ENCODE measurements around the gene BNC2. TPM values are rescaled to one million over a fixed set of nuclear protein-coding genes. Genes with fewer than 3 reads are reported as not detected.

Gene BNC2
- total and polyA plus RNA-seq, 2 experiments from 2014 or later = 19.3 to 20.7 TPM

DNA sequence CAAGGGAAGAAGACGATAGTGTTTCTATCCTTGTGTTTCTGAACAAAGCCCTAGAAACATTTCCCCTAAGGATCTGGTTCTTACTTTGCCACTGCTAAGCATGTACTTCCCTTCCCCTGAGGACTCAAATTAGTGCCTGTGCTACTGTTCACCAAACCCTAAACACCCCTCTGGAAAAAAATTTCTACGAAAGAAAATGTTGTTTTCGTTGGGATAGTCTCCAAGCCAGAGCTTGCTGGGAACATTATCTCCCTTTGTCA lies 294.6 kb downstream of the BNC2 start:
- Histone ChIP-seq H3K9me3 (ENCODE audit: low read depth) (no peaks in the 10 kb centered on the region), H3K36me3 (replicated peaks; ENCODE audit: insufficient read depth, low read depth) (no peaks in the 10 kb centered on the region), H4K20me1 (ENCODE audit: insufficient read depth, poor library complexity, severe bottlenecking) (no peaks in the 10 kb centered on the region), H3K9me2 (replicated peaks; ENCODE audit: insufficient read depth) (no peaks in the 10 kb centered on the region), H2AFZ (no peak overlapping the region), H3K4me1 (ENCODE audit: insufficient read depth) (no peaks in the 10 kb centered on the region), H3K4me3 (no peak overlapping the region), H3K4me2 (peak overlapping the region; percentile 5), H3K27me3 (no peaks in the 10 kb centered on the region), H3K79me2 (no peaks in the 10 kb centered on the region), H3K27ac (no peak overlapping the region)
- WGBS (ENCODE audit: low lambda C conversion rate, missing lambda C conversion rate) = 62% methylated on average over 3 of the region's 3 CpGs
- DNase-seq (ENCODE audit: low spot score) = no peak
- TF ChIP-seq EZH2phosphoT487 (IDR thresholded peaks at IDR 0.05; ENCODE audit: low read depth, severe bottlenecking, unreplicated experiment) = no peak
- TF ChIP-seq, protein P1, sequence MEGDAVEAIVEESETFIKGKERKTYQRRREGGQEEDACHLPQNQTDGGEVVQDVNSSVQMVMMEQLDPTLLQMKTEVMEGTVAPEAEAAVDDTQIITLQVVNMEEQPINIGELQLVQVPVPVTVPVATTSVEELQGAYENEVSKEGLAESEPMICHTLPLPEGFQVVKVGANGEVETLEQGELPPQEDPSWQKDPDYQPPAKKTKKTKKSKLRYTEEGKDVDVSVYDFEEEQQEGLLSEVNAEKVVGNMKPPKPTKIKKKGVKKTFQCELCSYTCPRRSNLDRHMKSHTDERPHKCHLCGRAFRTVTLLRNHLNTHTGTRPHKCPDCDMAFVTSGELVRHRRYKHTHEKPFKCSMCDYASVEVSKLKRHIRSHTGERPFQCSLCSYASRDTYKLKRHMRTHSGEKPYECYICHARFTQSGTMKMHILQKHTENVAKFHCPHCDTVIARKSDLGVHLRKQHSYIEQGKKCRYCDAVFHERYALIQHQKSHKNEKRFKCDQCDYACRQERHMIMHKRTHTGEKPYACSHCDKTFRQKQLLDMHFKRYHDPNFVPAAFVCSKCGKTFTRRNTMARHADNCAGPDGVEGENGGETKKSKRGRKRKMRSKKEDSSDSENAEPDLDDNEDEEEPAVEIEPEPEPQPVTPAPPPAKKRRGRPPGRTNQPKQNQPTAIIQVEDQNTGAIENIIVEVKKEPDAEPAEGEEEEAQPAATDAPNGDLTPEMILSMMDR (IDR thresholded peaks at IDR 0.05; ENCODE audit: poor library complexity) = no peak

DNA sequence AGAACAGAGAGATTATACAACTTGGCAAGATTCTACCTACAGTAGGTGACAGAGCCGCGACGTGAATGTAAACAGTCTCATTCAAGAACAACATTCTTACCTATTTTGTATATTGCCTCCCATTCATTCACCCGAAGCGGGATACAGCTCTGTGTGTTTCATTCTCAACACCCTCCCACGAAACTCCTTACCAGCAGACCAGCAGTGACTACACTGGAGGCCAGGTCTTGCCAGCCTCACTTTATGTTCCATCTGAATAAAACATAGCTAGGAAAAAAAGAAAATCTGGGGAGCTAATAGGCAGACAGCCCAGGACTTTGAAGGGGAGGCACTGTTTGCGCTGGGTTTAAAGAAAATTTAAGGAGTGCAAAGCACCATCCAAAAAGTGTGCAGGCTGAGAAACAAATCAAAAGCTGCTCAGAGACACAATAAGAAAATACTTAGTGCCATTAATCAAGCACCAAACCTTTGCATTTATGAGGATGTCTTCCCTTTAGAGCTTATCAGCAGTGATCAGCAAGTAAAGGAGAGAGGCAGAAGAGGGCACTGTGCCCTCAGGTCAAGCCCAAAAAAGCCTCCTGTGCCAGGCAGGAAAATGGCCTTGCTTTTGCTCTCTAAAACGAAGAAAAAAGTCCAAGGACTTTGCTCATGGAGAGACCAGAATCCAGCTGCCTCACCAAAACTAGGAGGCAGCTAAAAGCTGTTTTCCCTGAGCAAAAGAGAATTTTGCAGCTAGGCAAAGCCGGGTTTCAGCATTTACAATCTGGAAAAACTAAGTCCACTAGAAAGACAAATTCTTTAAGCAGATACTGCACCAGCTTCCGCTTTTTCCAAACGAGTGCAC lies 295.1 kb downstream of the BNC2 start:
- no peaks in the 10 kb centered on the region for H3K79me2 ChIP-seq
- 64% methylated on average over 11 of the region's 11 CpGs for WGBS (ENCODE audit: low lambda C conversion rate, missing lambda C conversion rate)
- H3K4me3 ChIP-seq = no peak overlapping the region
- H3K4me1 ChIP-seq (ENCODE audit: insufficient read depth) = peaks cover 3% of the 10 kb centered on the region
- TF ChIP-seq EZH2 (IDR thresholded peaks at IDR 0.05; ENCODE audit: borderline replicate concordance) (no peak), EZH2phosphoT487 (IDR thresholded peaks at IDR 0.05; ENCODE audit: low read depth, severe bottlenecking, unreplicated experiment) (no peak)
- TF ChIP-seq, protein P1 (IDR thresholded peaks at IDR 0.05; ENCODE audit: poor library complexity) = no peak
- H3K9me3 ChIP-seq (ENCODE audit: low read depth) = no peaks in the 10 kb centered on the region
- no peak overlapping the region for H2AFZ ChIP-seq
- no peak overlapping the region for H3K27ac ChIP-seq
- no peaks in the 10 kb centered on the region for H3K27me3 ChIP-seq
- no peaks in the 10 kb centered on the region for H4K20me1 ChIP-seq (ENCODE audit: insufficient read depth, poor library complexity, severe bottlenecking)
- no peak for DNase-seq (ENCODE audit: low spot score)
- H3K9me2 ChIP-seq (replicated peaks; ENCODE audit: insufficient read depth) = no peaks in the 10 kb centered on the region
- H3K4me2 ChIP-seq = peak overlapping the region; percentile 5
- no peaks in the 10 kb centered on the region for H3K36me3 ChIP-seq (replicated peaks; ENCODE audit: insufficient read depth, low read depth)

- H3K9me2 ChIP-seq (replicated peaks; ENCODE audit: insufficient read depth) = no peaks in the 10 kb centered on the region
- peaks cover 5% of the 10 kb centered on the region for H3K4me1 ChIP-seq (ENCODE audit: insufficient read depth)
- WGBS (ENCODE audit: low lambda C conversion rate, missing lambda C conversion rate) = 52% methylated on average over 5 of the region's 5 CpGs
- DNase-seq (ENCODE audit: low spot score) = no peak
- H3K4me3 ChIP-seq = no peak overlapping the region
- H3K27ac ChIP-seq = no peak overlapping the region
- H3K9me3 ChIP-seq (ENCODE audit: low read depth) = no peaks in the 10 kb centered on the region
- H3K79me2 ChIP-seq = no peaks in the 10 kb centered on the region
- H2AFZ ChIP-seq = no peak overlapping the region
- peak overlapping the region; percentile 34 for H3K4me2 ChIP-seq
- no peak for TF ChIP-seq EZH2 (IDR thresholded peaks at IDR 0.05; ENCODE audit: borderline replicate concordance)
- H3K27me3 ChIP-seq = no peaks in the 10 kb centered on the region
- H4K20me1 ChIP-seq (ENCODE audit: insufficient read depth, poor library complexity, severe bottlenecking) = no peaks in the 10 kb centered on the region
- H3K36me3 ChIP-seq (replicated peaks; ENCODE audit: insufficient read depth, low read depth) = no peaks in the 10 kb centered on the region
These were observed 298.3 kb downstream of the BNC2 start for GRCh38 chr9:16572005-16572734.

GRCh38 chr9:16571127-16571802 lies 299.2 kb downstream of the BNC2 start:
- no peak for TF ChIP-seq EZH2 (IDR thresholded peaks at IDR 0.05; ENCODE audit: borderline replicate concordance)
- TF ChIP-seq, protein P1 (IDR thresholded peaks at IDR 0.05; ENCODE audit: poor library complexity) = no peak
- no peak for TF ChIP-seq EZH2phosphoT487 (IDR thresholded peaks at IDR 0.05; ENCODE audit: low read depth, severe bottlenecking, unreplicated experiment)
- Histone ChIP-seq H3K36me3 (replicated peaks; ENCODE audit: insufficient read depth, low read depth) (no peaks in the 10 kb centered on the region), H3K4me3 (no peak overlapping the region), H3K79me2 (no peaks in the 10 kb centered on the region), H3K4me1 (ENCODE audit: insufficient read depth) (peaks cover 5% of the 10 kb centered on the region), H3K4me2 (peak overlapping the region; percentile 5), H4K20me1 (ENCODE audit: insufficient read depth, poor library complexity, severe bottlenecking) (no peaks in the 10 kb centered on the region), H3K27ac (no peak overlapping the region), H3K27me3 (no peaks in the 10 kb centered on the region), H2AFZ (no peak overlapping the region), H3K9me3 (ENCODE audit: low read depth) (no peaks in the 10 kb centered on the region), H3K9me2 (replicated peaks; ENCODE audit: insufficient read depth) (no peaks in the 10 kb centered on the region)
- WGBS (ENCODE audit: low lambda C conversion rate, missing lambda C conversion rate) = 59% methylated on average over 7 of the region's 7 CpGs
- DNase-seq (ENCODE audit: low spot score) = no peak
